Measurements from ENCODE around the gene AQP7.

Gene AQP7

DNA sequence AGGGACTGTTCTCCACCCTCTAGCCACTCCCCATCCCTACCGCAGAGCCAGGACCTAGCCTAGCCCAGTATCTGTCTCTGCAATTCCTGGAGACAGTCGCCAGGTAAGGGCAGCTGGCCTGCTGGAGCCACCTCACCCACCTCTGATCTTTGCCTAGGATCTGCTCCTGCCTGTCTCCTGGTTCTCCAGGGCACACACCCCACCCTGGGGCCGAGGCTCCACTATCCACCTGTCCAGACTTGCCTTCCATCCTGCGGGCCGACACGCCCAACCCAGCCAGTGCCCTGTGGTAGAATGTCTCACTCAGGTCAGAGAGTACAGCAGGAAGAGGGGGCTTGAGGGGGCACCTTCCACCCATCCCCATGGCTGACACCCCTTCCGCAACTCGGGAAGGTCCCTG is 15.7 kb upstream of the AQP7 start:
- no peak for TF ChIP-seq CTCF (IDR thresholded peaks at IDR 0.05; ENCODE audit: low read depth, low read length)
- DNase-seq (ENCODE audit: extremely low read depth, low read depth): no peak

GRCh38 chr9:33416996-33417395 is 14.6 kb upstream of the AQP7 start:
- DNase-seq (ENCODE audit: extremely low read depth, low read depth): no peak

GRCh38 chr9:33415501-33416038 is 13.2 kb upstream of the AQP7 start:
- peak; percentile 77 for TF ChIP-seq CTCF (IDR thresholded peaks at IDR 0.05; ENCODE audit: low read depth, low read length)
- DNase-seq (ENCODE audit: extremely low read depth, low read depth): no peak

More at GRCh38 chr9:33416996-33417395, 14.6 kb upstream of the AQP7 start:
- TF ChIP-seq CTCF (IDR thresholded peaks at IDR 0.05; ENCODE audit: low read depth, low read length): no peak

- DNase-seq (ENCODE audit: extremely low read depth, low read depth): no peak
- TF ChIP-seq CTCF (IDR thresholded peaks at IDR 0.05; ENCODE audit: low read depth, low read length): no peak
These were observed 12.6 kb upstream of the AQP7 start for GRCh38 chr9:33414889-33415500.

DNA sequence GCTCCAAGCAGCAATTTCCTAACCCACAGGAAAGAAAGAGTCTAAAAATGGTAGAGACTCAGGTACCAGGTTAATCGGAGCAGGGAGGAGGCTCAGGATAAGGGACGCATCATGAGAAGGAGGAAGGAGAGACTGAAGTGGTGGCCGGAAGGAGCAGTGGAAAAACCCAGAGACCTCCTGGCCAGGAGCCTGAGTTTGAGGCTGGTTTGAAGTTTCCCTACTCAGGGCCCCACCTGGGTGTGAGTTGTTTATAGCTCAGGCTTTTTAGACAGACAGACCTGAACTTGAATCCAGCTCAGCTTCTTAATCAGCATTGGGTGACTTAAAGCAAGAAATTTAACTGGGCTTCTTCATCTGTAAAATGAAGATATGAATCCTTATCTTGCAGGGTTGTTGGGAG is 11.9 kb upstream of the AQP7 start:
- TF ChIP-seq CTCF (IDR thresholded peaks at IDR 0.05; ENCODE audit: low read depth, low read length): no peak
- no peak for DNase-seq (ENCODE audit: extremely low read depth, low read depth)

DNA sequence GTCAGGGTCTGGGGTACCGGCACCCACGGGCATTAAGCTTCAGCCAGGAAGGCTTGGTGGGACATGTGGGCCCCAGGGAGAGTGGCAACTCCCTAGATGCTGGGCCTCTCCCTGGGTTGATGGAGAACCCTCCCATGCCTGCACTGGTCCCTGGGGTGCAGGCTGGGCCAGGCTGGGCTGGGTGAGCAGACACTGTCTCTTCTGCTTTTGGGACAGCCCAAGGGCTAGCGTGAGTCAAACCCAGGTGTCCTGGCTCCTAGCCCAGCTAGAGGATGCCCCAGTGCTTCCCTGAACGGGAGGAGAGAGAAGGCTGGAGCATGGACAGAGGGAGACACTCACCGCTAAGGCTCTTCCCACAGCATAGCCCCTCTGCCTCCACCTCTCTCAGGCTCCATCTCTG is 5.7 kb upstream of the AQP7 start:
- TF ChIP-seq CTCF (IDR thresholded peaks at IDR 0.05; ENCODE audit: low read depth, low read length): no peak

DNA sequence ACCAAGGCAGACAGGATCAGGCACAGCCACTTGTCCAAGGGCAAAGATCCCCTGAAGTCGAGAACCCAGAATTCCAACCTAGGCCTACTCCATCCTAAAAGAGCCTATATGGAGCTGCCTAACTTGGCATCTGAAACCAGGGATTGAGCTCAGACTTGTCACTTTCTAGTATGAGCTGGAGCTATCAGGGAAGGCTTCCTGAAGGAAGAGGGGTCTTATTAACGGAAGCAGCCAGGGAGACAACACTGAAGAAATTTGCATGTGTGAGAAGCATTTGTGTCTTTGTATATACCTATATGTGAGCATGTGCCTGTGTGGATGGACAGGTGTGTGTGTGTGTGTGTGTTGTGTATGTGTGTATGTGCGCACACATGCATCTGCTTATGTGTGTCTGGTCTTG is 4.7 kb upstream of the AQP7 start:
- no peak for TF ChIP-seq CTCF (IDR thresholded peaks at IDR 0.05; ENCODE audit: low read depth, low read length)
- DNase-seq (ENCODE audit: extremely low read depth, low read depth): no peak

More for the DNA sequence above, 5.7 kb upstream of the AQP7 start:
- no peak for DNase-seq (ENCODE audit: extremely low read depth, low read depth)

All from AG09319 (cell line).